Spleen (tissue), 7 donors: ENCODE data around the gene DUS1L.

ENCODE experiments used
- POLR2A ChIP-seq, 3 donors: fragments of 450-650 bp; IDR thresholded peaks; one replicate each; pipeline ENCODE4 v1.5.1; 2017; ENCODE audit warnings: antibody characterized with exemption in 3 of 3, mild to moderate bottlenecking in 1 of 3
- TF ChIP-seq, protein P1 (sequence below), 11 experiments: fragments of 200-600 bp in 7 of 11; fragments of 450-650 bp in 4 of 11; sonication (generic) in 4 of 11; IDR thresholded peaks in 8 of 11; conservative IDR thresholded peaks in 3 of 11; 1 replicate in 7 of 11; 2 replicates in 4 of 11; pipeline versions ENCODE4 v1.4.0 to v1.8.0; 2016 to 2021; ENCODE audit warnings: antibody characterized with exemption in 11 of 11, inconsistent platforms in 4 of 11, mild to moderate bottlenecking in 1 of 11
- donor health status: DM: no; HTN: no; CAD: no; lungs with moderate emphysema.
- donor health status: DM: no; HTN: no; CAD: no.
- donor health status: DM: no; HTN: no; CAD: no.

GRCh38 chr17:82014971-82015310, 50.7 kb downstream of the DUS1L start:
- no peak for TF ChIP-seq POLR2A (IDR thresholded peaks at IDR 0.05)
- TF ChIP-seq, protein P1, sequence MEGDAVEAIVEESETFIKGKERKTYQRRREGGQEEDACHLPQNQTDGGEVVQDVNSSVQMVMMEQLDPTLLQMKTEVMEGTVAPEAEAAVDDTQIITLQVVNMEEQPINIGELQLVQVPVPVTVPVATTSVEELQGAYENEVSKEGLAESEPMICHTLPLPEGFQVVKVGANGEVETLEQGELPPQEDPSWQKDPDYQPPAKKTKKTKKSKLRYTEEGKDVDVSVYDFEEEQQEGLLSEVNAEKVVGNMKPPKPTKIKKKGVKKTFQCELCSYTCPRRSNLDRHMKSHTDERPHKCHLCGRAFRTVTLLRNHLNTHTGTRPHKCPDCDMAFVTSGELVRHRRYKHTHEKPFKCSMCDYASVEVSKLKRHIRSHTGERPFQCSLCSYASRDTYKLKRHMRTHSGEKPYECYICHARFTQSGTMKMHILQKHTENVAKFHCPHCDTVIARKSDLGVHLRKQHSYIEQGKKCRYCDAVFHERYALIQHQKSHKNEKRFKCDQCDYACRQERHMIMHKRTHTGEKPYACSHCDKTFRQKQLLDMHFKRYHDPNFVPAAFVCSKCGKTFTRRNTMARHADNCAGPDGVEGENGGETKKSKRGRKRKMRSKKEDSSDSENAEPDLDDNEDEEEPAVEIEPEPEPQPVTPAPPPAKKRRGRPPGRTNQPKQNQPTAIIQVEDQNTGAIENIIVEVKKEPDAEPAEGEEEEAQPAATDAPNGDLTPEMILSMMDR (IDR thresholded peaks at IDR 0.05 in 8 of 11, conservative IDR thresholded peaks at IDR 0.05 in 3 of 11) = no peak
